Measurements from ENCODE around the gene SP1.
"Not testable (repeated sequence)": the region's sequence is repeated elsewhere in the genome, so short reads cannot be mapped to it uniquely, and the experiment has no call there.

Gene SP1

DNA sequence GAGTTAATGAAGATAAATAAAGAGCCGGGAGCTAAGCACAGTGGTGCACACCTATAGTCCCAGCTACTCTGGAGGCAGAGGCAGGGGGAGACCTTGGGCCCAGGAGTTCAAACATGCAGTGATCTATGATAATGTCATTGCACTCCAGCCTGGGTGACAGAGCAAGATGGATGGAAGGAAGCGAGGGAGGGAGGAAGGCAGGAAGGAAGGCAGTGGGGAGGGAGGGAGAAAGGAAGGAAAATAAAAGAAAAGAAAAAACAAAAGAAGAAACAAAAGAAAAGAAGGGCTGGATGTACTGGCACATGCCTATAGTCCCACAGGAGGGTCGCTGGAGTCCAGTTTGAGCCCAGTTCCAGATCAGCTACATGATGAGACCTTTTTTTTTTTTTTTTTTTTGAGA, 24.9 kb upstream of the SP1 start:
- no peak for DNase-seq

DNA sequence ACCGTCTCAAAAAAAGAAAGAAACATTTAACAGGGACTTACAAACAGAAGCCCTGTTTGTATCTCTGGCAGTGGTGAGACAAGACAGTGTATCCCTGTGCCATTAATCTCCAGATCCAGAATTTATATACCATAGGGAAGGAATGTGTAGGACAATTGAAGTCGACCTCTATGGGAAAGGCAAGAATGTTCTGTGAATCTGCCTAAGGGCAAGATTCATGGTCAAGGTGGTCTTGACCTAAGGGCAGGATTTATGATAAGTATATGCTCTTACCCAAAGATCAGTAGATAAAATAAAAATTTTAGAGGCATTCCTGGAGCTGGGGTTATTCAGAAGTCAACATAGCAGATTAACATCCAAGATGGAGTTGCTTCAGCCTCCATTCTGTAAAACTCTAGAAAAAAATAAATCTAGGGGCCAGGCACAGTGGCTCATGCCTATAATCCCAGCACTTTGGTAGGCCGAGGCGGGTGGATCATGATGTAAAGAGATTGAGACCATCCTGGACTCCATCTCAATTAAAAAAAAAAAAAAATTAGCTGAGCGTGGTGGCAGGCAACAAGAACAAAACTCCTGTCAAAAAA, 21.0 kb upstream of the SP1 start:
- no peak for DNase-seq

DNA sequence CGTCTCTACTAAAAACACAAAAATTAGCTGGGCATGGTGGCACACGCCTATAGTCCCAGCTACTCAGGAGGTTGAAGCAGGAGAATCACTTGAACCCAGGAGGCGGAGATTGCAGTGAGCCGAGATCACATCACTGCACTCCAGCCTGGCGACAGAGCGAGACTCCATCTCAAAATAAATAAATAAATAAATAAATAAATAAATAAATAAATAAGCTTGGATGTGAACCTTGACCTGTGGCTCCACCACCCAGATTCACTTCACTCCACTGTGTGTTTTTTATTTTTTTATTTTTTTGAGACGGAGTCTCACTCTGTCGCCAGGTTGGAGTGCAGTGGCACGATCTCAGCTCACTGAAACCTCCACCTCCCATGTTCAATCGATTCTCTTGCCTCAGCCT, 18.3 kb upstream of the SP1 start:
- not testable (repeated sequence) for DNase-seq

DNA sequence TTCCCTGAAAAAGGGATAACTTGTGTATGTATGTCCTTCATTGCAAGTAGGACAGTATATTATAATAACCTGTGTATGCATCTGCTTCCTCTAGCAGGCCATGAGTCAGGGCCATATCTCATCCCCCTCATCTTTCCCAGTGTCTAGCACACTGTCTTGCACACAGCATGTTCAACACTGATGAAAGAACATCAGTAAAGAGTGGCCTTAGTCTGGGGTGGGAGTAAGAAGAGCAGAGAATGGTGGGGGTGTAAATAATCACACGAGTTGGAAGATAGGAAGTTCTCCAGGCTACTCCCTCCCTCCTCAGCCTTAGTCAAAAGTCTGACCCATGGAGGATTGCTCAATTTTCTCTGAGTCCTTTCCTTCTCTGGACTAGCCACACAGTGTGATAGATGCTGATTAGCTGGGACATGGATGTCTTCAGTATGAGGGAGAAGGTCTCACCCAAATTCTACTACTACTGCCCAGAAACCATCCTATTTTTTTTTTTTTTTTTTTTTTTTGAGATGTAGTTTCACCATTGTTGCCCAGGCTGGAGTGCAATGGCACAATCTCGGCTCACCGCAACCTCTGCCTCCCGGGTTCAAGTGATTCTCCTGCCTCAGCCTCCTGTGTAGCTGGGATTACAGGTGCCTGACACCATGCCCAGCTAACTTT, 14.6 kb upstream of the SP1 start:
- no peak for DNase-seq

DNA sequence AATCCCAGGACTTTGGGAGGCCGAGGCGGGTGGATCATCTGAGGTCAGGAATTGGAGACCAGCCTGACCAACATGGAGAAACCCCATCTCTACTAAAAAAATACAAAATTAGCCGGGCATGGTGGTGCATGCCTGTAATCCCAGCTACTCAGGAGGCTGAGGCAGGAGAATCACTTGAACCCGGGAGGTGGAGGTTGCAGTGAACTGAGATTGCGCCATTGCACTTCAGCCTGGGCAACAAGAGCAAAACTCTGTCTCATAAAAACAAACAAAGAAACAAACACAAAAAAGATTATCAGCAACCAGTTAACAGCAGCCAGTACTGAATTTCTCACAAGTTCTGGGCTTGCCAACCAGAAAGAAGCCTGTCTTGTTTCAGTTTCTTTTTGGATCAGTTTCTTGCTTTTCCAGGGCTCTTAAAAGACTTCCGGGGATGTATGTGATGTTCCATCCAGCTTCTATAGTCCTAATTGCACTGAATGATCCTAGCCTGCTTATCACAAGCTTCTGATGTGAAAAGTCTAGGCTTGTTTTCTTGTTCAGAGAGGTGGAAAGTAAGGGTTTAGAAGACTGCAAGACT, 6.3 kb upstream of the SP1 start:
- not testable (repeated sequence) for DNase-seq

DNA sequence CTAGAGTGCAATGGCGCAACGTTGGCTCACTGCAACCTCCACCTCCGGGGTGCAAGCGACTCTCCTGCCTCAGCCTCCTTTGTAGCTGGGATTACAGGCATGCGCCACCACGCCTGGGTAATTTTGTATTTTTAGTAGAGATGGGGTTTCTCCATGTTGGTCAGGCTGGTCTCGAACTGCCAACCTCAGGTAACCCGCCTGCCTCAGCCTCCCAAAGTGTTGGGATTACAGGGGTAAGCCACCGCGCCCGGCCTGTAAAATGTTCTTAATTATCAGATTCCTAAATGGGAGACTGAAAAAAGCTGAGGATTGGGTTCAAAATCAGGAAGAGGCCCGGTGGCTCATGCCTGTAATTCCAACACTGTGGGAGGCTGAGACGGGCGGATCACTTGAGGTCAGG, 5.7 kb upstream of the SP1 start:
- not testable (repeated sequence) for DNase-seq

DNA sequence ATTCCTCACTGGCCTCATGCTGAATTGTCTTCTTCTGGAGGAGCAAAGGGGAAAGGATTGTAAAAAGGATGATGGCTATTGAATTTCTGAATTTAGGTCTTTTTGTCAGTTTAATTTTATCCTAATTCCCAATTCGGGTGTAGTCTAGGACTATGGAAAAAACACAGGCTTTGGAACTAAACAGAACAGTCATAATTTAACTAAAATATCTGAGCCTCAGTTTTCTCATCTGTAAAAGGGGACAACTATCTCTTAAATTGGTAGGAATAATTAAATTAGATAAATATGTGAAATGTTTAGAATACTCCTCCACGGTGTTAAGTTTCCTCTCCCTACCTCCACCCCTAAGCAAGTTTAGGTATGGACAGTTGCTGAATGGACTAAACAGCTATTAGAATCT, 3.2 kb upstream of the SP1 start:
- no peak for DNase-seq

DNA sequence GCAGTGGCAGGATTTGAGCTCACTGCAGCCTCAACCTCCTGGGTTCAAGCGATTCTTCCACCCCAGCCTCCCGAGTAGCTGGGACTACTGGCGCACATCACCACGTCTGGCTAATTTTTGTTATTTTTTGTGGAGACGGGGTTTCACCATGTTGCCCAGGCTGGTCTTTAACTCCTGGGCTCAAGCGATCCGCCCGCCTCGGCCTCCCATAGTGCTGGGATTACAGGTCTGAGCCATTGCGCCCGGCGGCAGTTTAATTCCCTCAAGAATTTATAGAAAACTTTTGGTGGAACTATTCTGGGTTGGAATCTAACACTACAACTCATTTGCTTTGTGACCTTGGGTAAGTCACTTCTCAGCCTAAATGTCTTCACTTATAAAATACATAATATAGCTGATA, 1.8 kb upstream of the SP1 start:
- DNase-seq: no peak

DNA sequence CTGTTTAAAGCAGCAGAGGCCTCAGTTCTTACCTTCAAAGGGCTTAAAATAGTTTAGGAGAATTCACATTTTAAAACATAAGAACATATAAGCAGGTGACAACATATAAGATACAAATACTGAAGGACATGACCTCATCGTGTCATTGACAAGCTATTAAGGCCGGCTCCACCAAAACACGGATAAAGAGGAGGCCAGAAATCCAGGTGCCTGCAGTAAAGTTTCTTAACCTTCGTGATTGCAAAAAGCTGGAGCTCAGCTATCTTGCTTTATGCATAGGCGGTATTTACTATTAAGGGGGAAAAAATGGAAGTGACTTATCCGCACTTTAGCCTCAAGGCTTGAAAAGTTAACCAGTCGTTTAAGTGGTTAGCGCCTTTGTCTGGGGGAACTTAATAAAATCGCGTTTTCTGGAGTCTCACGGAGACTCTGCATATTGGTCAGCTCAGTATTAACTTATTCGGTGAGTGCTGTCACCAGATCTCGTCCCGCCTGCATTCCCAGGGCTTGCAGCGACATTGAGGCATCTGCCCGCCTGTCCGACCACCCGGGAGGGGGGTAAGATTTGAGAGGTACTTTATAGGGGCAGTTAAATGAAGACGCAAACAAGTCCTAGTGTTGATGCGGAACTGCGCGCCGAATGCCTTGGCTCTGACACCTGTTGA, 1.1 kb upstream of the SP1 start:
- DNase-seq: no peak

DNA sequence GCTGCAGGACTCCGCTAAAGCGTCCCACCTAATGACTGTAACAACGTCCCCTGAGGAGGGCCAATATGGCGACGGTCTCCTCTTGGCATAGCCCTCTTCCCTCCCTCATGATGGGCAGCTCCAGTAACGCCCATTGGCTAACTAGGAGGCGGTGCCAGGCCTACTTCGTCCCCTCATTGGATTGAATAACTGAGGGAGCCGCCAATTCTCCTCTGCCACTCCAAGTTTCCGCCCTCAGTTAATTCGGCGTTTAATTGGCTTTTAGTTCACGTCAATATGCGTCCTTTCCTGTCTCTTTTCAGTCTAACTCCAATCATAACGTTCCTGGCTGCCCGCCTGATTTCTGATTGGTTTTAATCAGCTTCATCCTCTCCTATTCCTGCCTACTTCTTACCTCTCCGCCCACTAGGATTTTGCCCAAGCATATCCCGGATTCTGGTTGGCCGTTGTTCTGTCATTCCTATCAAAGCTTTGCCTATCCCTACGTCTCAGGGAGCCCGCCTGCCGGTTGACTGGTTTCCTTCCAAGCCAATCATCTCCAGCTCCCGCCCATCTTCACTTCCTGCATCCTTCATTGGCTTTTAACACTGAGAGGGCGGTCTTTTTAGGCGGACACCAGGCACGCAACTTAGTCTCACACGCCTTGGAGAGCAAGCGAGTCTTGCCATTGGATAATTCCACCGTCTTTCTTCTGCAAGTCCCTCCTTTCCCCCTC, 430 bp upstream of the SP1 start:
- peak; percentile 91 for DNase-seq

DNA sequence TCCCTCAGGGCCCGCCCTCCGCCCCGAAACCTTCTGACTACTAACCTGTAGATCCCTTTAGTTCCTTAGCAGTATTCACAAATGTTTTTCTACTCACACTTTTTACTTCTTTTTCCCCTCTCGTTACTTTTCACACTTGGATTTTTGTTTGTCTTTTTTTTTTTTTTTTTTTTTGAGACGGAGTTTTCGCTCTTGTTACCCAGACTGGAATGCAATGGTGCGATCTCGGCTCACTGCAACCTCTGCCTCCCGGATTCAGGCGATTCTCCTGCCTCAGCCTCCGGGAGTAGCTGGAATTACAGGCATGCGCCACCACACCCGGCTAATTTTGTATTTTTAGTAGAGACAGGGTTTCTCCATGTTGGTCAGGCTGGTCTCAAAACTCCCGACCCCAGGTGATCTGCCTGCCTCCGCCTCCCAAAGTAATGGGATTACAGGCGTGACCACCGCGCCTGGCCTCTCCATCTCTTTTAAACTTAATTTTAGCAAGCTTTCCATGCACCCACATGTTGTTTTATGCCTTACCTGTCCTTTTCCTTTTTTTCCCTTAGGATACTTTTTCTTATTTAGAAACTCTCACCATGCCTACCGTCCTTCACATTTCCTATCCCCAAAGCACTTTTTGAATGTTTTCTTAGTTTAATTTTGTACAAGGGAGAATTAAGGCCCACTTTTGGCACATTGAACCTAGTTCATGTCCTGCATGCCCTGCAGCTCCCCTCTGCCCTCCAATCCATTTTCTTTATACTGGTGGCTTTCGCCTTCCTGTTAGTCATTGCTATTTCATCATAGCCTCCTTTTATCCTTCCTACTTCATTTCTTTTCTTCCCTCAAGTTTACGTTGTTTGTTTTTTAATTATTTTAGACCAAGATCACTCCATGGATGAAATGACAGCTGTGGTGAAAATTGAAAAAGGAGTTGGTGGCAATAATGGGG, 1.1 kb downstream of the SP1 start:
- DNase-seq: peak; percentile 66

DNA sequence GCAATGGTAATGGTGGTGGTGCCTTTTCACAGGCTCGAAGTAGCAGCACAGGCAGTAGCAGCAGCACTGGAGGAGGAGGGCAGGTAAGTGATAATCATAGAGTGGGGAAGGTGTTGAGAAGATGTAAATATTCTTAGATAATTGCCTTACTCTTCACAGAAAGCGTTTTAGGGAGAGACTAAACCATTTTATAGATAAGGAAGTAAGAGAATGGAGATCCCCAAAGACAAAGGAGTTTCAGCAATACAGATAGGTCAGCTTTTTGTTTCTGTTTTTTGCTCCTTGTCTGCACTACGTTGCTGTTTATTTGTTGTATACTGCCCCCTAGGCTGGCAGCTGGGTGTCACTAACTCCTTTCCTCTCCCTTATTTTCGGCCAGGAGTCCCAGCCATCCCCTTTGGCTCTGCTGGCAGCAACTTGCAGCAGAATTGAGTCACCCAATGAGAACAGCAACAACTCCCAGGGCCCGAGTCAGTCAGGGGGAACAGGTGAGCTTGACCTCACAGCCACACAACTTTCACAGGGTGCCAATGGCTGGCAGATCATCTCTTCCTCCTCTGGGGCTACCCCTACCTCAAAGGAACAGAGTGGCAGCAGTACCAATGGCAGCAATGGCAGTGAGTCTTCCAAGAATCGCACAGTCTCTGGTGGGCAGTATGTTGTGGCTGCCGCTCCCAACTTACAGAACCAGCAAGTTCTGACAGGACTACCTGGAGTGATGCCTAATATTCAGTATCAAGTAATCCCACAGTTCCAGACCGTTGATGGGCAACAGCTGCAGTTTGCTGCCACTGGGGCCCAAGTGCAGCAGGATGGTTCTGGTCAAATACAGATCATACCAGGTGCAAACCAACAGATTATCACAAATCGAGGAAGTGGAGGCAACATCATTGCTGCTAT, 2.0 kb downstream of the SP1 start:
- no peak for DNase-seq

DNA sequence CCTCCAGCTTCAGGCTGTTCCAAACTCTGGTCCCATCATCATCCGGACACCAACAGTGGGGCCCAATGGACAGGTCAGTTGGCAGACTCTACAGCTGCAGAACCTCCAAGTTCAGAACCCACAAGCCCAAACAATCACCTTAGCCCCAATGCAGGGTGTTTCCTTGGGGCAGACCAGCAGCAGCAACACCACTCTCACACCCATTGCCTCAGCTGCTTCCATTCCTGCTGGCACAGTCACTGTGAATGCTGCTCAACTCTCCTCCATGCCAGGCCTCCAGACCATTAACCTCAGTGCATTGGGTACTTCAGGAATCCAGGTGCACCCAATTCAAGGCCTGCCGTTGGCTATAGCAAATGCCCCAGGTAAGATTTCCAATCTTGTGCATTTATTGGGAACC, 3.3 kb downstream of the SP1 start:
- no peak for DNase-seq

DNA sequence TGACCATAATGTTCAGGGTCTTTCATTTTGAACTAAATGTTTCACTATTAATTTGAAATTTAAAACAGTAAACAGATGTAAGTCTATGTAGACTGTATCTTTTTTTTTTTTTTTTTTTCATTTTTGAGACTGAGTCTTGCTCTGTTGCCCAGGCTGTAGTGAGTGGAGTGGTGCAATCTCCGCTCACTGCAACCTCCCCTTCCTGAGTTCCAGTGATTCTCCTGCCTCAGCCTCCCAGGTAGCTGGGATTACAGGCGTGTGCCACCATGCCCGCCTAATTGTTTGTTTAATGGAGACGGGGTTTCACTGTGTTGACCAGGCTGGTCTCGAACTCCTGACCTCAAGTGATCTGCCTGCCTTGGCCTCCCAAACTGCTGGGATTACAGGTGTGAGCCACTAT, 6.4 kb downstream of the SP1 start:
- not testable (repeated sequence) for DNase-seq

DNA sequence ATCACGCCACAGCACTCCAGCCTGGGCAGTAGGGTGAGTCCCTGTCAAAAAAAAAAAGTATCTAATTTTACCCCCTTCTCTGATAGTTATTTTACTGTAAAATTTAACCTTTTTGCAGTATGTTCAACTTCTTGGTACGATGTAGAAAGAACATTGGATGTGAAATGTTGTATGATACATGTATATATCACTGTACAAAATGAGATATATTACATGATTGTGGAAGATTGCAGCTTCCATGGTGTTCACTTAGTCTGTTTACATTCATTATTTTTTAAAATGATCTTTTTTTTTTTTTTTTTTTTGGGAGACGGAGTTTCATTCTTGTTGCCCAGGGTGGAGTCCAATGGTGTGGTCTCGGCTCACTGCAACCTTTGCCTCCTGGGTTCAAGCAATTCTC, 9.0 kb downstream of the SP1 start:
- DNase-seq: no peak

DNA sequence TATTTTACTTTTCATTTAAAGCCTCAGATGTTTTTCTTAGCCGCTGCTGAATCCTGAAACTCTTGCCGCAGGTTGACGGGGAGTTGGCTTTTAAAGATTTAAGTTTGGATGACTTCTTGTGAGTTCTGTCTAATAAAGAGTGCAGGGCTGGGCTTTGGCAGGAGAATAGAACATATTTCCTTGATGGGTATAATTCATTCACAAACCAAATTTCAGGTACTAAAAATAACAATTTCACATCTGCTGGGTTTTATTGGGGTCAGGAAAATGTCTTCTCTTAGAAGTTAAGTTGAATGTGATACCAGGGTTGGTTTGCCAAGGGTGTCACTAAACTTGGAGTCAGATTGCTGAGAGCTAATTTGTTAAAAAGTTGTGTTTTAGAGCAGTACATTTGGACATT, 9.7 kb downstream of the SP1 start:
- DNase-seq: no peak

DNA sequence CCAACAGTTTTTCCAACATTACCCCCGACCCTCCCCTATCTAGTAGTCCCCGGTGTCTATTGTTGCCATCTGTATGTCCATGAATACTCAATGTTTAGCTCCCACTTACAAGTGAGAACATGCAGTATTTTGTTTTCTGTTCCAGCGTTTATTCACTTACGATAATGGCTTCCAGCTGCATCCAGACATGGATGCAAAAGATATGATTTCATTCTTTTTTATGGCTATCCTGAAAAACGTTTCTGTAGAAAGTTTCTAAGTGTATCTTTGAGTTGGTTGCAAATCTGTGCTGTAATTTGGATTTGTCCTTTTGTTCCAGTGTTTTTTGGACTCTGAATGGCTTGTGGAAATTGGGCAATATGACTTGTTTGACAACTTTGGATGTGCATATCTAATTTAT, 11.7 kb downstream of the SP1 start:
- DNase-seq: no peak

DNA sequence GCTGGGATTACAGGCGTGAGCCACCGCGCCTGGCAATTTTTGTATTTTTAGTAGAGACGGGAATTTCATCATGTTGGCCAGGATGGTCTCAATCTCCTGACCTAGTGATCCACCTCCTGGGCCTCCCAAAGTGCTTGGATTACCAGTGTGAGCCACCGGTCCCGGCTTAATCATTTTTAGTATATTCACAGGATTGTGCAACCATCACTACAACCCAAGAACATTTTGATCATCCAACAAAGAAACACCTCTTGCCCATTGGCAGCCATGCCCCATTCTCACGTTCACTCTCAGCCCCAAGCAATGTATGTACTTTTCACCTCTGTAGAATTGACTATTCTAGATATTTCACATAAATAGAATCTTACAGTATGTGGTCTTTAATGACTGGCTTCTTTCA, 19.9 kb downstream of the SP1 start:
- DNase-seq: no peak

DNA sequence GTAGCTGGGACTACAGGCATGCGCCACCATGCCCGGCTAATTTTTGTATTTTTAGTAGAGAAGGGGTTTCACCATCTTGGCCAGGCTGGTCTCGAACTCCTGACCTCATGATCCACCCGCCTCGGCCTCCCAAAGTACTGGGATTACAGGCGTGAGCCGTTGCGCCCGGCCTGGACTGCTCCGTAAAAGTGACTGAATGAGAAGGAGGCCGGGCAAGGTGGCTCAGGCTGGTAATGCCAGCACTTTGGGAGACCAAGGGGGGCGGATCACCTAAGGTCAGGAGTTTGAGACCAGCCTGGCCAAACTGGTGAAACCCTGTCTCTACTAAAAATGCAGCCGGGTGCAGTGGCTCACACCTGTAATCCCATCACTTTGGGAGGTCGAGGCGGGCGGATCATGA, 22.4 kb downstream of the SP1 start:
- not testable (repeated sequence) for DNase-seq

DNA sequence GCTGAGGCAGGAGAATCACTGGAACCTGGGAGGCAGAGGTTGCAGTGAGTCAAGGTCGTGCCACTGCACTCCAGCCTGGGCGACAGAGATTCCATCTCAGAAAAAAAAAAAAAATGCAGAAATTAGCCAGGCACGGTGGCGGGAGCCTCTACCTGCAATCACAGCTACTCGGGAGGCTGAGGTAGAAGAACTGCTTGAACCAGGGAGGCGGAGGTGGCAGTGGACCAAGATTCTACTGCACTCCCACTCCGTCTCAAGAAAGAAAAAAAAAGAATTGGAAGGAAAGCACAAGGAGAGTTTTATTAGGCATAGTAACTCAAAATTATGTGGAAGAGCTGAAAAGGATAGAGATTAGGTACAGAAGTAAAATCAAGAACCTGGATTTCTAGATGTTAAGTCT, 22.9 kb downstream of the SP1 start:
- no peak for DNase-seq

DNA sequence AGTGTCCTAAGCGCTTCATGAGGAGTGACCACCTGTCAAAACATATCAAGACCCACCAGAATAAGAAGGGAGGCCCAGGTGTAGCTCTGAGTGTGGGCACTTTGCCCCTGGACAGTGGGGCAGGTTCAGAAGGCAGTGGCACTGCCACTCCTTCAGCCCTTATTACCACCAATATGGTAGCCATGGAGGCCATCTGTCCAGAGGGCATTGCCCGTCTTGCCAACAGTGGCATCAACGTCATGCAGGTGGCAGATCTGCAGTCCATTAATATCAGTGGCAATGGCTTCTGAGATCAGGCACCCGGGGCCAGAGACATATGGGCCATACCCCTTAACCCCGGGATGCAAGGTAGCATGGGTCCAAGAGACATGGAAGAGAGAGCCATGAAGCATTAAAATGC, 31.0 kb downstream of the SP1 start:
- no peak for DNase-seq

All from right kidney (tissue), 1 donor.